GM12891 (cell line): ENCODE results near the gene CTNND2.

Source experiments
- POLR2A ChIP-seq: IDR thresholded peaks from 2 replicates; pipeline ENCODE4 v1.6.1; 2011; ENCODE audit warnings: low read depth, low read length, control low read depth
- POLR2AphosphoS5 ChIP-seq: IDR thresholded peaks from 2 replicates; pipeline ENCODE4 v1.6.1; 2011; ENCODE audit warnings: low read depth, low read length, control low read depth
- POU2F2 ChIP-seq: IDR thresholded peaks from 2 replicates; pipeline ENCODE4 v1.6.1; 2011; ENCODE audit warnings: low read depth, mild to moderate bottlenecking, control low read depth, low read length, moderate library complexity

- TF ChIP-seq POLR2A, result no peak
- no peak for TF ChIP-seq POLR2AphosphoS5
- TF ChIP-seq POU2F2, result no peak
Measured at GRCh38 chr5:11547730-11548129, 356.5 kb downstream of the CTNND2 start.
